ENCODE data around the gene NEURL4.

DNA sequence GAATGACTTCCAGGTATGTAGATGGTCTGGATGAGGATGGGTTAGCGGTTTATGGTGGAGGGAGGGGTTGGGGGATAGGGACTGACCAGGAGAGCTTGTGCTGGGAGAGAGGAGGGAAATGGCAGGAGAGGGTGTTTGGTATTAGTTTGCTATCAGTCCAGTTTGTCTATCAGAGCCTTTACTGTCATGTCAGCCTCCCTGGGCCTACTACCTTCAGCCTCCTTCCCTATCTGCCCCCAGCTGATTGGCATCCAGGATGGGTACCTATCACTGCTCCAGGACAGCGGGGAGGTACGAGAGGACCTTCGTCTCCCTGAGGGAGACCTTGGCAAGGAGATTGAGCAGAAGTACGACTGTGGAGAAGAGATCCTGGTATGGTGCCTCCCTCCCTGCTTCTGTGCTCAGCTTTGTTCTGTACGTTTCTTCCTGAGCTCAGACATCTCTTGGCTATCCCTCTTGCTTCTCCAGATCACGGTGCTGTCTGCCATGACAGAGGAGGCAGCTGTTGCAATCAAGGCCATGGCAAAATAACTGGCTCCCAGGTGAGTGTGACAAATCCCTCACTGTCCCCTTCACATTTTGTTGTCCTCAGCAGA is 17.9 kb downstream of the NEURL4 start:
- TF ChIP-seq, protein P1, sequence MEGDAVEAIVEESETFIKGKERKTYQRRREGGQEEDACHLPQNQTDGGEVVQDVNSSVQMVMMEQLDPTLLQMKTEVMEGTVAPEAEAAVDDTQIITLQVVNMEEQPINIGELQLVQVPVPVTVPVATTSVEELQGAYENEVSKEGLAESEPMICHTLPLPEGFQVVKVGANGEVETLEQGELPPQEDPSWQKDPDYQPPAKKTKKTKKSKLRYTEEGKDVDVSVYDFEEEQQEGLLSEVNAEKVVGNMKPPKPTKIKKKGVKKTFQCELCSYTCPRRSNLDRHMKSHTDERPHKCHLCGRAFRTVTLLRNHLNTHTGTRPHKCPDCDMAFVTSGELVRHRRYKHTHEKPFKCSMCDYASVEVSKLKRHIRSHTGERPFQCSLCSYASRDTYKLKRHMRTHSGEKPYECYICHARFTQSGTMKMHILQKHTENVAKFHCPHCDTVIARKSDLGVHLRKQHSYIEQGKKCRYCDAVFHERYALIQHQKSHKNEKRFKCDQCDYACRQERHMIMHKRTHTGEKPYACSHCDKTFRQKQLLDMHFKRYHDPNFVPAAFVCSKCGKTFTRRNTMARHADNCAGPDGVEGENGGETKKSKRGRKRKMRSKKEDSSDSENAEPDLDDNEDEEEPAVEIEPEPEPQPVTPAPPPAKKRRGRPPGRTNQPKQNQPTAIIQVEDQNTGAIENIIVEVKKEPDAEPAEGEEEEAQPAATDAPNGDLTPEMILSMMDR (conservative IDR thresholded peaks at IDR 0.05): no peak
- TF ChIP-seq ZFX (IDR thresholded peaks at IDR 0.05): no peak
